HG03378 (cell line): ENCODE measurements around the gene ERBB4.

Source experiments
- ATAC-seq: cut with Tn5 transposase; IDR thresholded peaks from one replicate; pipeline ENCODE4 v1.9.1; 2021; ENCODE audit warnings: mild to moderate bottlenecking, moderate library complexity; ENCODE audit not compliant: unreplicated experiment

The ERBB4 gene

GRCh38 chr2:211439011-211439410, 1099.6 kb downstream of the ERBB4 start:
- no peak for ATAC-seq

- no peak for ATAC-seq
These were observed 1101.2 kb downstream of the ERBB4 start for GRCh38 chr2:211437396-211437795.

- ATAC-seq: no peak
These were observed 1102.4 kb downstream of the ERBB4 start for GRCh38 chr2:211436182-211436581.

GRCh38 chr2:211435331-211435730, 1103.3 kb downstream of the ERBB4 start:
- ATAC-seq: no peak

GRCh38 chr2:211434773-211435172, 1103.8 kb downstream of the ERBB4 start:
- no peak for ATAC-seq

- no peak for ATAC-seq
These were observed 1109.2 kb downstream of the ERBB4 start for GRCh38 chr2:211429256-211429920.

GRCh38 chr2:211426240-211426639, 1112.4 kb downstream of the ERBB4 start:
- no peak for ATAC-seq

- ATAC-seq: no peak
These were observed 1115.6 kb downstream of the ERBB4 start for GRCh38 chr2:211423018-211423417.

- no peak for ATAC-seq
These were observed 1121.1 kb downstream of the ERBB4 start for GRCh38 chr2:211417544-211417943.

GRCh38 chr2:211416373-211416772, 1122.2 kb downstream of the ERBB4 start:
- ATAC-seq: no peak

- ATAC-seq: no peak
These were observed 1124.9 kb downstream of the ERBB4 start for GRCh38 chr2:211413746-211414145.

GRCh38 chr2:211408483-211408891, 1130.1 kb downstream of the ERBB4 start:
- ATAC-seq: no peak

- no peak for ATAC-seq
These were observed 1131.5 kb downstream of the ERBB4 start for GRCh38 chr2:211407076-211407475.

- ATAC-seq: no peak
These were observed 1133.6 kb downstream of the ERBB4 start for GRCh38 chr2:211405036-211405435.

GRCh38 chr2:211404098-211404497, 1134.5 kb downstream of the ERBB4 start:
- ATAC-seq: no peak

GRCh38 chr2:211401328-211401727, 1137.3 kb downstream of the ERBB4 start:
- no peak for ATAC-seq

GRCh38 chr2:211397764-211398163, 1140.8 kb downstream of the ERBB4 start:
- no peak for ATAC-seq

GRCh38 chr2:211396815-211397214, 1141.8 kb downstream of the ERBB4 start:
- no peak for ATAC-seq

- no peak for ATAC-seq
These were observed 1147.4 kb downstream of the ERBB4 start for GRCh38 chr2:211391189-211391567.

GRCh38 chr2:211390536-211391188, 1147.9 kb downstream of the ERBB4 start:
- ATAC-seq: no peak

- ATAC-seq: no peak
These were observed 1150.9 kb downstream of the ERBB4 start for GRCh38 chr2:211387734-211388133.

- no peak for ATAC-seq
These were observed 1158.6 kb downstream of the ERBB4 start for GRCh38 chr2:211380041-211380440.

- ATAC-seq: no peak
These were observed 1162.2 kb downstream of the ERBB4 start for GRCh38 chr2:211376410-211376809.
